Aorta (tissue), 5 donors: ENCODE results near the gene TBX22. TPM values are rescaled to one million over a fixed set of nuclear protein-coding genes. Genes with fewer than 3 reads are reported as not detected.

Experiments
- ATAC-seq: fragments of 200-7000 bp; cut with Tn5 transposase; one replicate; pipeline ENCODE4 v1.9.1; 2022; ENCODE audit warnings: moderate library complexity; ENCODE audit not compliant: low FRiP score
- DNase-seq, 2 donors: peaks; one replicate each; pipeline ENCODE4 v3.0.0-alpha.2; 2020
- H3K27ac ChIP-seq, 2 donors: one replicate each; pipeline ENCODE4 v1.5.1; 2013; ENCODE audit warnings: low read length in 2 of 2, mild to moderate bottlenecking in 2 of 2, moderate library complexity in 2 of 2, control low read depth in 1 of 2, inconsistent platforms in 1 of 2, low read depth in 1 of 2
- H3K27me3 ChIP-seq, 2 donors: one replicate each; pipeline ENCODE4 v1.6.1; 2013; ENCODE audit warnings: control low read depth in 1 of 2, low read length in 1 of 2, mild to moderate bottlenecking in 1 of 2, moderate library complexity in 1 of 2; ENCODE audit not compliant: insufficient read depth in 2 of 2, control insufficient read depth in 1 of 2
- H3K36me3 ChIP-seq, 2 donors: one replicate each; pipeline ENCODE4 v1.6.1; 2013; ENCODE audit warnings: control low read depth in 1 of 2, low read length in 1 of 2, mild to moderate bottlenecking in 1 of 2; ENCODE audit not compliant: insufficient read depth in 2 of 2, control insufficient read depth in 1 of 2
- H3K4me1 ChIP-seq, 2 donors: one replicate each; pipeline ENCODE4 v1.6.1; 2013; ENCODE audit warnings: low read length in 2 of 2, control low read depth in 1 of 2, mild to moderate bottlenecking in 1 of 2, moderate library complexity in 1 of 2; ENCODE audit not compliant: insufficient read depth in 2 of 2, control insufficient read depth in 1 of 2
- H3K4me3 ChIP-seq, 2 donors: one replicate each; pipeline ENCODE4 v1.5.1; 2013; ENCODE audit warnings: low read length in 2 of 2, control low read depth in 1 of 2, mild to moderate bottlenecking in 1 of 2
- H3K9me3 ChIP-seq: one replicate; pipeline ENCODE4 v1.6.1; 2013; ENCODE audit warnings: mild to moderate bottlenecking, low read length; ENCODE audit not compliant: control insufficient read depth
- WGBS, 2 donors: extraction: QIAGEN DNeasy Blood & Tissue Kit; methylation state at CpG; one replicate each; pipeline ENCODE4 v1.1.7; 2013; 5-methylcytosine and 5-hydroxymethylcytosine counted together
- intact Hi-C, 2 donors: fragments of 100-400 bp; cut with DNase I; formaldehyde crosslinking; loops; one replicate each; pipeline versions ENCODE4 v1.14.2 to v1.15.0; 2022
- long read RNA-seq, 2 donors: library from polyadenylated mRNA; unstranded; transcript quantifications; one replicate each; pipeline ENCODE4 v2.0.0, GENCODE V29; 2020 to 2021
- polyA plus RNA-seq, 2 donors: library from polyadenylated mRNA; stranded (reverse); fragments of 200-250 nt; gene quantifications; one replicate each; pipeline ENCODE4 v1.2.3, GENCODE V29; 2013
- total RNA-seq, 2 donors: library from RNA; stranded (reverse); fragmentation: NEBNext Ultra II Directional; extraction: Animal tissue kit (Norgen Biotek cat#: 25700); gene quantifications; one replicate each; pipeline ENCODE4 v1.2.1, GENCODE V29; 2021
- donor health status: healthy with polysubstance abuse.
- donor health status: Bipolar disorder and iron deficiency.
- donor health status: DM: no; HTN: no; CAD: no.
- donor health status: DM: no; HTN: no; CAD: no.
- donor health status: DM: yes; HTN: yes; CAD: no.

The TBX22 gene, protein sequence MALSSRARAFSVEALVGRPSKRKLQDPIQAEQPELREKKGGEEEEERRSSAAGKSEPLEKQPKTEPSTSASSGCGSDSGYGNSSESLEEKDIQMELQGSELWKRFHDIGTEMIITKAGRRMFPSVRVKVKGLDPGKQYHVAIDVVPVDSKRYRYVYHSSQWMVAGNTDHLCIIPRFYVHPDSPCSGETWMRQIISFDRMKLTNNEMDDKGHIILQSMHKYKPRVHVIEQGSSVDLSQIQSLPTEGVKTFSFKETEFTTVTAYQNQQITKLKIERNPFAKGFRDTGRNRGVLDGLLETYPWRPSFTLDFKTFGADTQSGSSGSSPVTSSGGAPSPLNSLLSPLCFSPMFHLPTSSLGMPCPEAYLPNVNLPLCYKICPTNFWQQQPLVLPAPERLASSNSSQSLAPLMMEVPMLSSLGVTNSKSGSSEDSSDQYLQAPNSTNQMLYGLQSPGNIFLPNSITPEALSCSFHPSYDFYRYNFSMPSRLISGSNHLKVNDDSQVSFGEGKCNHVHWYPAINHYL
- total RNA-seq (not detected), polyA plus RNA-seq (not detected)
- long read RNA-seq, donor 1, result 0 reads
- long read RNA-seq, donor 2, result 0 reads

DNA sequence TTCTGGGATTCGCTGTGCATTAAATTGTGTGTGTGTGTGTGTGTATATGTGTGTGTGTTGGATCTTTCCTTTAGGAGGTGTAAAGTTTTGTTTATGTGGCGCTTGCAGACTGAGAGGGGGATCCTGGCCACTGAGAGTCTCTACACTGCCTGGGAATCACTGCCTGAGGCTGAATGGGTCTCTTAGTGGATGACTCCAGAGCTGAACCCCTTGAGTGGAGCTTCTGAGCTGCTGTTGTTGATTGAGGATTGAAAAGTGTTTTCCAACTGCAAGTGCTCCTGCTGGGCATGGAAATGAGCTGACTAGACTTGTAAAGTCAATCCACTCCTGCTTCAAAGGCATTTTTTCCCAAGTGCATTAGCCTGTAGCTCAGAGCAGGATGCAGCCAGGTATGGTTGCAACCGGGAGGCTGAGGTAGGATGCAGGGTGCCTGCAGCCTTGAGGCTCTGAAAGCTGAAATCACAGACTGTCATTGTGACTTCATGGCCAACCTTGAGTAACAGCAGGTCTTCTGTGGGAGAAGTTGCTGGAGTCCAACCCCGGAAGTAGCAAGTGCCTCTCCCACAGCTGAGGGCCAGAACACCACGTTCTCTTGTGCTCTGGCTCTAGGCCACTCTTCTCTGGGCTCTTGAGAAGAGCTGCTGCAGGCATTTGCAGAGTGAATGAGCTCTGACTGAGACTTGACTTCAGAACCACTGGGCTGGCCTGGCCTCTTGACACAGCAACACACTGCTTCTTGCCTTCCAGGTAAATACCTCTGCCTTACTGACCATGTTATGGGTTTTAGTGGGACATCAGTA is at the start of gene TBX22:
Gene TBX22 (plus strand): TSS at position 613 of the 800 bp plus-strand sequence. CDS start 7,517 bp downstream, outside the sequence.
- H3K9me3 ChIP-seq, result no peaks in the 10 kb centered on the region
- 35 to 36% methylated on average over 5 of the region's 5 CpGs for WGBS, 2 donors
- intact Hi-C loops, result no loop called here
- no peaks in the 10 kb centered on the region for H3K4me1 ChIP-seq
- H3K4me3 ChIP-seq, result no peak within 1 kb of the TSS
- ATAC-seq, result no peak
- H3K36me3 ChIP-seq, result no peaks in the 10 kb centered on the region
- DNase-seq, result no peak
- H3K27me3 ChIP-seq, result peaks cover 0 to 3% of the 10 kb centered on the region in 2 donors
- H3K27ac ChIP-seq, result no peak within 1 kb of the TSS

DNA sequence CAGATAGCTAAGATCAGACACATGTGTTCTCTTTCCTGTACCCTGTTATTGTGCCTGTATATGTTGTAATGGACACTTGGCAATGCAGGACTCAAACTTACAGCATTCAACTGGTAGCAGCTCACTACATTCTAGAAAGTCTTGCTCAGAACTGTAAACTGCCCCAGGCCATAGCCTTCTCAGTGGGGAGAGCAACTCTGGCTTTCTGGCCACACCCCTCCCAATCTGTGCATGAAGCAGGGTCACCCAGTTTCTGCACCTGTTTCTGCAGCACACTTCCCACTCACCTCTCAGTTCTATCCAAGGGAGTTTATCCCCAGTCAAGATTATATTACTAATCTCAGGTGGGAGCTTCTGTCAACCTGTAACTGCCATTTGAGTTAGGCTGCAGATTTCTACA is 38.9 kb upstream of the TBX22 start:
- no peaks in the 10 kb centered on the region for H3K27me3 ChIP-seq
- H3K4me3 ChIP-seq, result no peak overlapping the region
- no peak overlapping the region for H3K27ac ChIP-seq
- H3K36me3 ChIP-seq, result no peaks in the 10 kb centered on the region
- DNase-seq, result no peak
- H3K4me1 ChIP-seq, result no peaks in the 10 kb centered on the region
- intact Hi-C loops, result no loop called here
- ATAC-seq, result no peak
- H3K9me3 ChIP-seq, result peaks cover 2% of the 10 kb centered on the region

DNA sequence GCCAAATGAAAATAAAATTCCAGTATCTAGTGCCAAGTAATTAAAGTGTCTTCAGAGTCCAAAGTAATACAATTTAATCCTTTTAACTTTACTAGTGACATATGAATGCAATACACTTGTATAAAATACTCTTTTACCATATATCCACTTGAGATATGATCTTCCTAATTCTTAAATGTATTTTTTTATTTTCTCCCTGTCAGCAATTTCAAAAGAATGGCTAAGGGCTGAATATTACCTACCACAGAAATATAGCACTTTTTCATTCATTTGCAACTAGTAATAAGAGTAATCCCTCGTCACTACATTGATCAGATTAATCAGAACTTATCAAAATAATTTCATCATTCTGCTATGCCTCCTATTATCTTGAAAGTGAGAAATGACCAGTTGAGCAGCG is 10.1 kb upstream of the TBX22 start:
- no peaks in the 10 kb centered on the region for H3K36me3 ChIP-seq
- ATAC-seq, result no peak
- H3K27me3 ChIP-seq, result no peaks in the 10 kb centered on the region
- no peak overlapping the region for H3K4me3 ChIP-seq
- H3K4me1 ChIP-seq, result no peaks in the 10 kb centered on the region
- 53 to 56% methylated on average over 2 of the region's 2 CpGs for WGBS, 2 donors
- intact Hi-C loops, result no loop called here
- H3K27ac ChIP-seq, result no peak overlapping the region
- no peaks in the 10 kb centered on the region for H3K9me3 ChIP-seq
- DNase-seq, result no peak

DNA sequence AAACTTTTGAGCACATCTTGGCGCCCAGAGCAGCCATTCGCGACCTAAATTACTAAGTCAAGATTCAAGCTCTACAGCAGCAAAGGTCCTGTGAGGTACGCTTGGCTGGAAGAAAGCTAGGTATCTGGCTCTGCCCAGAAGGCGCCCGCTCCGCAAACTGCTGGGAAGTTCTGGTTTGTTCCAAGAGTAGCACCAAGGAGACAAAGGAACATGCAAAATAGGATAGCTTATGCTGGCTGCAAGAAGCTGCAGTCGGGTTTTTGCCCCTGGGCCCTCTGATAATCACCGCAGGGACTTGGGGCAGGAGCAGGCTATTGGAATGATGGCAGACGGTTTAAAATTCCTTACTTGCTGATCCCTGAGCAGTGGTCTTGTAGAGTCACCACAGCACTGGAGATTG is 3.0 kb upstream of the TBX22 start:
- ATAC-seq, result no peak

DNA sequence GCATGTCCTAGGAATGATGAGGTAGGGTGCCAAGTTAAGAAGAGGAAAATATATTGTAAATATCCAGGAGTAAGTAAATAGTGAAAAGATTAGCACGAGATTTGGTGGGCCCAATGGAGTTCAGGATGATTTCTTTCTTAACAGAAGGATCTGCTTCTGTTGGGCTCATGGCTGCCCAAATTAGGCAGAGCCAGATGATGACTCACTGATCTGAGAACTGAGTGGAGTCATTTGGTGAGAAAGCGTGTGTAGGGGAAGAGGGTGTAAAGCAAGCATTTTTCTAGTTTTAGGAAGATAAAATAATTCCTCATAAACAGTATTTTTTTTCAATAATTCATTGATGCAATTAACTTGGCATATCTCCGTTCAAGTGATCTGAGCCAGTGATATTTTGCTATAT is 1.6 kb downstream of the TBX22 start:
- intact Hi-C loops, result no loop called here
- Histone ChIP-seq H3K27me3 (no peaks in the 10 kb centered on the region), H3K36me3 (no peaks in the 10 kb centered on the region), H3K27ac (no peak overlapping the region), H3K4me3 (no peak overlapping the region), H3K9me3 (no peaks in the 10 kb centered on the region), H3K4me1 (no peaks in the 10 kb centered on the region)
- ATAC-seq (no peak), DNase-seq (no peak)
- 45 to 57% methylated on average over 3 of the region's 3 CpGs for WGBS, 2 donors

More for the DNA sequence above, 3.0 kb upstream of the TBX22 start:
- H3K27me3 ChIP-seq, result peaks cover 0 to 3% of the 10 kb centered on the region in 2 donors
- no peak for DNase-seq
- H3K27ac ChIP-seq, result no peak overlapping the region
- no peaks in the 10 kb centered on the region for H3K4me1 ChIP-seq
- WGBS, 2 donors, result 62 to 74% methylated on average over 10 of the region's 10 CpGs
- H3K36me3 ChIP-seq, result no peaks in the 10 kb centered on the region
- intact Hi-C loops, result no loop called here
- H3K9me3 ChIP-seq, result no peaks in the 10 kb centered on the region
- H3K4me3 ChIP-seq, result no peak overlapping the region

DNA sequence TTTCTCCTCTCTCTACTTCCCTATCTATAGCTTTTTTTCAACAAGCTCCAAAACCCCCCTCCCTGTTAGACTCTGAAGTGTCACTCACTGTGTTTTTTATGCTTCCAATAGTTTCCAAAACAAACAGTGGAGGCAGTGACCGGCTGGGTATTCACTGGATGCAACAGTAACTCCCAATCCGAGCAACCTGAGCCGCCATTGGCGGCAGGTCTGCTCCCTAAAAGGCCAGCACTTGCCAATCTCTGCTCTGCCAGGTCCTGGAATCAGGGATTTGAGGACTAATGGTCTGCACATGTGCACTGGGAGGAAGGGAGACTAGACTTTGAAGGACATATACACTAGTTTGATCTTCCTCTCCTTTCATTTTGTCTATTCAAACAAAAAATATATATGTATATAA is 7.1 kb downstream of the TBX22 start:
- ATAC-seq, result no peak
- Histone ChIP-seq H3K9me3 (no peaks in the 10 kb centered on the region), H3K36me3 (no peaks in the 10 kb centered on the region), H3K4me3 (no peak overlapping the region), H3K27ac (no peak overlapping the region), H3K4me1 (no peaks in the 10 kb centered on the region), H3K27me3 (no peaks in the 10 kb centered on the region)
- DNase-seq, result no peak
- 2 to 23% methylated on average over 4 of the region's 4 CpGs for WGBS, 2 donors
- intact Hi-C loops, result no loop called here

DNA sequence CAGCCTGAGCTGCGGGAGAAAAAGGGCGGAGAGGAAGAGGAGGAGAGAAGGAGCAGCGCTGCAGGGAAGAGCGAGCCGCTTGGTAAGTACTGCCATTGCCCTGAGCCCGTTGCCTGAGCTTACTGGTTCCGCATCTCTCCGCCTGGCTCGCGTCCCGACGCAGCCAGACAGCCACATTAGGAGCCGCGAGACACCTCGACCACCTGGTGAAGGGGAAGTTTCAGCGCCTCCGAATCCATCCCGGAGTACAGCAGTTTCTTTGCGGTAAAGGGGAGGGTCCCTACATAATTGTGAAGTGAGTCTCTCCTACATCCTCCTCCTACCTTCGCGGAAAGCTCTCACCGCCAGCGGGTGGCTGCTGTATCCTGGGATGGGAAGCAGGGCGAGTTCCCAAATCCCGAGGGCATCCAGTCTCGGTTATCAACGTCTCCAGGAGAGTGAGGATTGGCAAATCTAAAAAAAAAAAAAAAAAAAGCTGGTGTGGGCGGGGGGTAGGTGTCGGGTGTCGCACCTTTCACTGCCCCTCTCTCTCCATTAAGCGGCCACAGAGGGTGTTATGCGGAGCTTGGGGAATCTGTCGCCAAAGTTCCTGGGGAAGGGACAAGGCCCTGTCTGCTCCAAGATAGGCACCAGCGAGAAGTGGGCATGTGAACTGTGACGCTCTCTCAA is 7.9 kb downstream of the TBX22 start:
- DNase-seq (peak in 1 of 2 donors; percentile 73), ATAC-seq (peak; percentile 11)
- no peaks in the 10 kb centered on the region for H3K27me3 ChIP-seq
- 3 to 20% methylated on average over 34 to 35 of the region's 35 CpGs for WGBS, 2 donors
- no peak overlapping the region for H3K27ac ChIP-seq
- no peak overlapping the region for H3K4me3 ChIP-seq
- H3K4me1 ChIP-seq, result no peaks in the 10 kb centered on the region
- no peaks in the 10 kb centered on the region for H3K9me3 ChIP-seq
- intact Hi-C loops, result no loop called here
- H3K36me3 ChIP-seq, result no peaks in the 10 kb centered on the region

DNA sequence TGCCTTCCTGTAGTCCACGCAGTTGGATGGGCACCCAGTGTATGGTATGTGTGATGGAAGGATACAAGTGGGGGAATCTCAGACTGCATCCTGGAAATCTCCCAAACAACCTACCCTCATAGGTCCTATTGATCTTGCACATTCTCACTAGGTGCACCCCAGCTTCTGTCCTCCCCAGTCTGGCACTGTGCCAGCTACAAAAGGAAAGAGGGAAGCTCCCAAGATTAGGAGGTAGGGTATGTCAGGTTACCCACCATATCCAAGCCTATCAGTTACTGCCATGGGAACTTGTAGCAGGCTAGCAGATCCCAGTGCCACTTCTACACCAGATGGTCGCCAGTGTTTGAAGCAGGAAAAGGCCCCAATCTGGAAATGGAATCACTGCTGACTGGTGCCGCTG is 11.6 kb downstream of the TBX22 start:
- no peak for ATAC-seq
- intact Hi-C loops, result no loop called here
- H3K9me3 ChIP-seq, result no peaks in the 10 kb centered on the region
- H3K36me3 ChIP-seq, result no peaks in the 10 kb centered on the region
- H3K27me3 ChIP-seq, result no peaks in the 10 kb centered on the region
- WGBS, 2 donors, result 71 to 79% methylated on average over 3 of the region's 3 CpGs
- no peak overlapping the region for H3K27ac ChIP-seq
- H3K4me1 ChIP-seq, result no peaks in the 10 kb centered on the region
- no peak for DNase-seq
- H3K4me3 ChIP-seq, result no peak overlapping the region
